SK-N-SH treated with all-trans-retinoic acid at 6 μM for 48 hours (cell line): ENCODE data around the gene PRSS27.
"Not testable (repeated sequence)": the region's sequence is repeated elsewhere in the genome, so short reads cannot be mapped to it uniquely, and the experiment has no call there.

Experiments used
- CREB5 ChIP-seq: fragments of 250-450 bp; sonication (Bioruptor Pico); IDR thresholded peaks from 2 replicates; pipeline ENCODE4 v1.5.1; 2020; ENCODE audit warnings: low read depth, mild to moderate bottlenecking, moderate library complexity
- CSDC2 ChIP-seq: fragments of 250-450 bp; sonication (Bioruptor Pico); IDR thresholded peaks from 2 replicates; pipeline ENCODE4 v1.5.0; 2020; ENCODE audit warnings: mild to moderate bottlenecking, moderate library complexity
- GLIS3 ChIP-seq: fragments of 250-450 bp; sonication (Bioruptor Pico); IDR thresholded peaks from 2 replicates; pipeline ENCODE4 v1.5.0; 2020; ENCODE audit warnings: mild to moderate bottlenecking, moderate library complexity
- ISL1 ChIP-seq: fragments of 250-450 bp; sonication (Bioruptor Pico); IDR thresholded peaks from 2 replicates; pipeline ENCODE4 v2.1.2; 2022; ENCODE audit warnings: mild to moderate bottlenecking, moderate library complexity
- PATZ1 ChIP-seq: fragments of 250-450 bp; sonication (Bioruptor Pico); IDR thresholded peaks from 2 replicates; pipeline ENCODE4 v1.8.0; 2020; ENCODE audit warnings: mild to moderate bottlenecking, moderate library complexity, borderline replicate concordance
- PPARA ChIP-seq: fragments of 250-450 bp; sonication (Bioruptor Pico); IDR thresholded peaks from 2 replicates; pipeline ENCODE4 v1.5.0; 2020; ENCODE audit warnings: mild to moderate bottlenecking, borderline replicate concordance
- RARB ChIP-seq: fragments of 250-450 bp; sonication (Bioruptor Pico); IDR thresholded peaks from 2 replicates; pipeline ENCODE4 v1.8.0; 2021; ENCODE audit warnings: mild to moderate bottlenecking, moderate library complexity
- SNAI2 ChIP-seq: fragments of 250-450 bp; sonication (Bioruptor Pico); IDR thresholded peaks from 2 replicates; pipeline ENCODE4 v1.5.0; 2020; ENCODE audit warnings: mild to moderate bottlenecking, moderate library complexity
- TCF4 ChIP-seq: fragments of 250-450 bp; sonication (Bioruptor Pico); IDR thresholded peaks from 2 replicates; pipeline ENCODE4 v1.8.0; 2021; ENCODE audit warnings: mild to moderate bottlenecking, moderate library complexity, borderline replicate concordance
- ZC3H10 ChIP-seq: fragments of 250-450 bp; sonication (Bioruptor Pico); IDR thresholded peaks from 2 replicates; pipeline ENCODE4 v1.5.1; 2021; ENCODE audit warnings: mild to moderate bottlenecking, moderate library complexity
- ZFP3 ChIP-seq: fragments of 250-450 bp; sonication (Bioruptor Pico); IDR thresholded peaks from 2 replicates; pipeline ENCODE4 v1.5.0; 2020; ENCODE audit warnings: mild to moderate bottlenecking, moderate library complexity
- ZFP30 ChIP-seq: fragments of 450-650 bp; formaldehyde crosslinking; IDR thresholded peaks from 2 replicates; pipeline ENCODE4 v1.5.0; 2022; ENCODE audit warnings: mild to moderate bottlenecking, moderate library complexity
- ZNF8 ChIP-seq: fragments of 450-650 bp; formaldehyde crosslinking; IDR thresholded peaks from 2 replicates; pipeline ENCODE4 v1.5.0; 2020; ENCODE audit warnings: mild to moderate bottlenecking, moderate library complexity

- not testable (repeated sequence) for TF ChIP-seq GLIS3 (CRISPR knock-in tag); PPARA (CRISPR knock-in tag); ZNF8 (CRISPR knock-in tag); ZFP3; ZFP30; SNAI2 (CRISPR knock-in tag); TCF4; PATZ1 (CRISPR knock-in tag); CSDC2; ZC3H10 (CRISPR knock-in tag); RARB; CREB5 (CRISPR knock-in tag); ISL1 (CRISPR knock-in tag)
These were observed 50.0 kb downstream of the PRSS27 start for GRCh38 chr16:2670017-2670416.
